A549 (cell line): ENCODE measurements around the gene CECR2. TPM values are rescaled to one million over a fixed set of nuclear protein-coding genes. Genes with fewer than 3 reads are reported as not detected.
A peak's percentile ranks its signal among the peaks of the same experiment; 100 is the strongest.

Experiments
- ATAC-seq, 2 experiments: fragments of 200-7000 bp in 1 of 2; fragments of >200 bp in 1 of 2; cut with Nextera tagmentation in 1 of 2; cut with Tn5 transposase in 1 of 2; 3 replicates each; pipeline versions ENCODE4 v1.8.0 to v1.9.1; 2018 to 2020; ENCODE audit warnings: mild to moderate bottlenecking in 1 of 2, moderate library complexity in 1 of 2
- CTCF ChIA-PET: fragments of 300-600 bp; sonication (Branson Sonifier 250); formaldehyde crosslinking; extraction: SDS; loops from one replicate; lab custom pipeline; 2021; ENCODE audit warnings: antibody characterized with exemption, inconsistent platforms; lab: Yijun Ruan, JAX
- POLR2A ChIA-PET: fragments of 350-600 bp; formaldehyde crosslinking; extraction: SDS; loops from one replicate; lab custom pipeline; 2021; ENCODE audit warnings: antibody characterized with exemption, inconsistent platforms; lab: Yijun Ruan, JAX
- DNase-seq, 2 experiments: peaks; one replicate each; pipeline versions ENCODE4 v3.0.0 to v3.0.0-alpha.2; 2011 to 2016; ENCODE audit warnings: low read depth in 1 of 2, low spot score in 1 of 2
- FAIRE-seq: peaks from 2 replicates; lab custom pipeline; 2011; peaks lifted over from hg19 to GRCh38; lab: Jason Lieb, UNC
- H3K27ac ChIP-seq, 2 experiments: fragments of >200 bp; sonication (Bioruptor Twin); formaldehyde crosslinking; 3 replicates each; pipeline ENCODE4 v1.5.1; 2016 to 2017
- H3K4me1 ChIP-seq: fragments of >200 bp; sonication (Bioruptor Twin); formaldehyde crosslinking; 3 replicates; pipeline ENCODE4 v1.6.1; 2016
- H3K4me2 ChIP-seq: fragments of >200 bp; sonication (Bioruptor Twin); formaldehyde crosslinking; 3 replicates; pipeline ENCODE4 v1.6.1; 2016
- H3K4me3 ChIP-seq: fragments of >200 bp; sonication (Bioruptor Twin); formaldehyde crosslinking; 3 replicates; pipeline ENCODE4 v1.5.1; 2016
- H3K9me3 ChIP-seq: fragments of >200 bp; sonication (Bioruptor Twin); formaldehyde crosslinking; 3 replicates; pipeline ENCODE4 v1.6.1; 2016
- BHLHE40 ChIP-seq: IDR thresholded peaks from 2 replicates; pipeline ENCODE4 v1.6.1; 2012; ENCODE audit warnings: low read depth, low read length, inconsistent platforms
- EHF ChIP-seq: fragments of 250-450 bp; sonication (Bioruptor Pico); IDR thresholded peaks from 2 replicates; pipeline ENCODE4 v1.5.0; 2020; ENCODE audit warnings: mild to moderate bottlenecking
- EP300 ChIP-seq, 2 experiments: fragments of >200 bp; sonication (Bioruptor Twin); formaldehyde crosslinking; IDR thresholded peaks; 2 replicates in 1 of 2; 3 replicates in 1 of 2; pipeline ENCODE4 v1.6.1; 2016 to 2017
- JUNB ChIP-seq: fragments of >200 bp; sonication (Bioruptor Twin); formaldehyde crosslinking; IDR thresholded peaks from 2 replicates; pipeline ENCODE4 v1.6.1; 2016
- KDM1A ChIP-seq: fragments of 200-600 bp; sonication (generic); IDR thresholded peaks from 2 replicates; pipeline ENCODE4 v1.6.1; 2016; ENCODE audit warnings: low read depth, mild to moderate bottlenecking
- KDM5A ChIP-seq: fragments of 200-600 bp; sonication (generic); IDR thresholded peaks from 2 replicates; pipeline ENCODE4 v1.6.1; 2016; ENCODE audit warnings: antibody characterized with exemption, mild to moderate bottlenecking
- MAFK ChIP-seq: fragments of 450-650 bp; IDR thresholded peaks from 2 replicates; pipeline ENCODE4 v1.6.1; 2014; ENCODE audit not compliant: partially characterized antibody
- NFE2L2 ChIP-seq: fragments of 150-350 bp; conservative IDR thresholded peaks from 2 replicates; pipeline ENCODE4 v1.6.1; 2014; ENCODE audit warnings: low read length
- NPAS2 ChIP-seq: fragments of 250-450 bp; sonication (Bioruptor Pico); IDR thresholded peaks from 2 replicates; pipeline ENCODE4 v1.8.0; 2022; ENCODE audit warnings: mild to moderate bottlenecking, moderate library complexity, borderline replicate concordance
- NR3C1 ChIP-seq: fragments of >200 bp; sonication (Bioruptor Twin); formaldehyde crosslinking; IDR thresholded peaks from 3 replicates; pipeline ENCODE4 v1.6.1; 2017
- PHF8 ChIP-seq: fragments of 200-600 bp; sonication (generic); IDR thresholded peaks from 2 replicates; pipeline ENCODE4 v1.6.1; 2016; ENCODE audit warnings: low read depth, mild to moderate bottlenecking, antibody characterized with exemption, moderate library complexity, borderline replicate concordance
- RAD21 ChIP-seq, 2 experiments: fragments of >200 bp in 1 of 2; sonication (Bioruptor Twin) in 1 of 2; formaldehyde crosslinking in 1 of 2; IDR thresholded peaks in 1 of 2; conservative IDR thresholded peaks in 1 of 2; 2 replicates in 1 of 2; 3 replicates in 1 of 2; pipeline ENCODE4 v1.6.1; 2012 to 2018; ENCODE audit warnings: inconsistent platforms in 1 of 2
- RCOR1 ChIP-seq: fragments of 150-350 bp; IDR thresholded peaks from 2 replicates; pipeline ENCODE4 v1.6.1; 2014; ENCODE audit warnings: antibody characterized with exemption, low read length, low read depth
- ZC3H11A ChIP-seq: fragments of 450-650 bp; IDR thresholded peaks from 2 replicates; pipeline ENCODE4 v1.6.1; 2014; ENCODE audit warnings: antibody characterized with exemption, mild to moderate bottlenecking
- WGBS: methylation state at CpG from one replicate; pipeline ENCODE4 v1.1.6; 2017; ENCODE audit errors: missing lambda C conversion rate; 5-methylcytosine and 5-hydroxymethylcytosine counted together
- polyA plus RNA-seq, 4 experiments: library from polyadenylated mRNA; depleted of rRNA in 3 of 4; stranded (reverse); fragments of >200 nt; fragmentation: RNase III in 1 of 4; extraction: RNeasy Plus Mini Kit Qiagen cat#74134 plus additional on column Dnase treatment in 1 of 4; gene quantifications; 2 replicates in 3 of 4; 3 replicates in 1 of 4; pipeline ENCODE4 v1.2.3, GENCODE V29; 2011 to 2017
- TF ChIP-seq, protein P1 (sequence below): fragments of >200 bp; sonication (Bioruptor Twin); formaldehyde crosslinking; IDR thresholded peaks from 3 replicates; pipeline ENCODE4 v1.6.1; 2016
- TF ChIP-seq, protein P2 (sequence below): IDR thresholded peaks from 2 replicates; pipeline ENCODE4 v1.6.1; 2012
- TF ChIP-seq, protein P3 (sequence below): fragments of >200 bp; sonication (Bioruptor Twin); formaldehyde crosslinking; IDR thresholded peaks from 2 replicates; pipeline ENCODE4 v1.6.1; 2016
- TF ChIP-seq, protein P4 (sequence below): IDR thresholded peaks from 2 replicates; pipeline ENCODE4 v1.6.1; 2012; ENCODE audit warnings: low read depth, borderline replicate concordance
- TF ChIP-seq, protein P5 (sequence below): IDR thresholded peaks from 2 replicates; pipeline ENCODE4 v1.6.1; 2012
- TF ChIP-seq, protein P6 (sequence below): fragments of 200-600 bp; sonication (generic); IDR thresholded peaks from 2 replicates; pipeline ENCODE4 v1.6.1; 2016; ENCODE audit warnings: antibody characterized with exemption, mild to moderate bottlenecking, moderate library complexity

The CECR2 gene
- polyA plus RNA-seq, 2 of the 4 experiments (the other 2 are of a cell fraction), result 0.01 to 0.06 TPM

DNA sequence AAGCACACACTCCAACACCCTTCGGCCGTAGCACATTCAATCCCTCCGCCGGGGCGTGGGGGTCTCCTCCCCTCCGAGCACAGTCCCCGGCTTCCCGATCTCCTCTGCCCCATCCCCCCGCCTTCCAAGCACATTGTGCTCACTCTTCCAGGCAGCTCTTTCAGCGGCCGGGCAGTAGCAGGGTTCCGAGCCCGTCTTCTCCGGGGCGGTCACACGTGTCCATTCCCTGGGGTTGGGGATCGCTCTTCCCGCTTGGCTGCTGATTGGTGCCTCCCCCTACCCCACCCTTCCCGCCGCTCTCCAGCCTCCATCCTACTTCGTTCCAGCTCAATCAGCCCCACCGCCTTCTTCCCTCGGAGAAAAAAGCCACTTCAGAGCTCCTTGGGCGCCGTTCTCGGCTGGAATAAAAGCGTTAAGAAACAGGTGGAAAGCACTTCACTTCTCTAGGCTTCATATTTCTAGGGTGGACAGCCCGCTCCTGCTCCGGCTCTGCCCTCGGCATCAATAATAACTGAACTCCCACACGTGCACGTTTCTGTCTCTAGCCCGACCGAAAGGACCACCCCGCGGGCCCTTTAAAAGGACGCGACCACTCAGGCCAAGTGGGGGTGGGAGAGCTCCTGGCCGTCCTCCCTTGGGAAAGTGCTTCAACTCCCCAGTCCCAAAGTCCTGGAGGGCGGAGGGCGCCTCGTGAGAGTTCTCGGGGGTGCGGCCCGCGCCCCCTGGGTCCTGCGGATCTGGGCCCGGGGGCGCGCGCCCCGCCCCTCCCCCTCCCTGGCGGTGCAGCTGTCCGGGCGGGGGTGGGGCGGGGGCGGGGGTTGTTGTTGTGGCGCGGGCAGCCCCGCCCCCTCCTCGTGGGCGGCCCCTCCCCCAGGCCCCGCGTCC is 464 bp upstream of the CECR2 start (continued):
- TF ChIP-seq RCOR1 (no peak), EHF (CRISPR knock-in tag) (no peak), RAD21 (conservative IDR thresholded peaks at IDR 0.05 in 1 of 2, IDR thresholded peaks at IDR 0.05 in 1 of 2) (no peak), PHF8 (no peak)
- TF ChIP-seq, protein P1, sequence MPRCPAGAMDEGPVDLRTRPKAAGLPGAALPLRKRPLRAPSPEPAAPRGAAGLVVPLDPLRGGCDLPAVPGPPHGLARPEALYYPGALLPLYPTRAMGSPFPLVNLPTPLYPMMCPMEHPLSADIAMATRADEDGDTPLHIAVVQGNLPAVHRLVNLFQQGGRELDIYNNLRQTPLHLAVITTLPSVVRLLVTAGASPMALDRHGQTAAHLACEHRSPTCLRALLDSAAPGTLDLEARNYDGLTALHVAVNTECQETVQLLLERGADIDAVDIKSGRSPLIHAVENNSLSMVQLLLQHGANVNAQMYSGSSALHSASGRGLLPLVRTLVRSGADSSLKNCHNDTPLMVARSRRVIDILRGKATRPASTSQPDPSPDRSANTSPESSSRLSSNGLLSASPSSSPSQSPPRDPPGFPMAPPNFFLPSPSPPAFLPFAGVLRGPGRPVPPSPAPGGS, result no peak
- TF ChIP-seq, protein P2, sequence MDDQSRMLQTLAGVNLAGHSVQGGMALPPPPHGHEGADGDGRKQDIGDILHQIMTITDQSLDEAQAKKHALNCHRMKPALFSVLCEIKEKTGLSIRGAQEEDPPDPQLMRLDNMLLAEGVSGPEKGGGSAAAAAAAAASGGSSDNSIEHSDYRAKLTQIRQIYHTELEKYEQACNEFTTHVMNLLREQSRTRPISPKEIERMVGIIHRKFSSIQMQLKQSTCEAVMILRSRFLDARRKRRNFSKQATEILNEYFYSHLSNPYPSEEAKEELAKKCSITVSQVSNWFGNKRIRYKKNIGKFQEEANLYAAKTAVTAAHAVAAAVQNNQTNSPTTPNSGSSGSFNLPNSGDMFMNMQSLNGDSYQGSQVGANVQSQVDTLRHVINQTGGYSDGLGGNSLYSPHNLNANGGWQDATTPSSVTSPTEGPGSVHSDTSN, result no peak

DNA sequence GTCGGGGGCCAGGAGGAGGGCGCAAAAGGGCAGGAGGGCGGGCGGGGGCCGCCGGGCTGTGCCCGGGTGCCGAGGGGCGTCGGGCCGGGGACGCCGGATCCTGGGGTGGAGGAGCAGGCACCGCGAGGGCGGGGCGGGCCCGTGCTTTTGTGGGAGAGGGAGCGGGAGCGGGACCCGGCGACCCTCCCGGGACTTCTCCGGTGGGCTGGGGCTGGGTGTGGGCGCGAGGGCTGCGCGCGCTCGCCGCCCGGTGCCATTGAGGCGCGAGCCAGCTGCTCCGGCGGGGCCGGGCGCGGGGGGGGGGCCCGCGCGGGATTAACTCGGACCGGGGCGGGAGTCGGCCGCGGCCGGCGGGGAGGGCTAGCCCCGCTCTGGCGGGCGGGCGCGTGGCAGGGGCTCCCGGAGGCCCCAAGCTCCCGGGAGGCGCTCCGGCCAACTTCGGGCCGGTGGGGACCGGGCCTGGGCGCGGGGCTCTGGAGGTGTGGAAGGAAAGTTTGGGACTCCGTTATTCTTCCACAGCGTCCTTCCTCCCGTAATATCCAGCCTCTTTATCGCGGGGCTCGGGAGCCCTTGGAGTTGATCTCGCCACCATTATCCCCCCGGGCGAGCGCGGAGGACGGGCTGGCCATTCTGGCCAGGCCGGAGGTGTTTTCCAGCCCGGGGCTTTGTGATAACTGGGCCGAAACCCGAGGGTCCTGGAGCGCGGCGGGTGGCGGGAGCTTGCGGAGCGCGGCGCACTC is 936 bp downstream of the CECR2 start:
- WGBS, result 16% methylated on average over 19 of the region's 88 CpGs
- H3K27ac ChIP-seq, result peak overlapping the region in 1 of 2 experiments; percentile 64; a peak in 3 of 6 replicates
- CTCF ChIA-PET, result no interaction called here
- DNase-seq (no peak), ATAC-seq (no peak), FAIRE-seq (no peak)
- no peaks in the 10 kb centered on the region for H3K9me3 ChIP-seq
- peak overlapping the region; percentile 51 for H3K4me3 ChIP-seq
- TF ChIP-seq NPAS2 (CRISPR knock-in tag), result no peak
- no peak for TF ChIP-seq NFE2L2
- TF ChIP-seq, protein P3, sequence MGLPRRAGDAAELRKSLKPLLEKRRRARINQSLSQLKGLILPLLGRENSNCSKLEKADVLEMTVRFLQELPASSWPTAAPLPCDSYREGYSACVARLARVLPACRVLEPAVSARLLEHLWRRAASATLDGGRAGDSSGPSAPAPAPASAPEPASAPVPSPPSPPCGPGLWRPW, result no peak
- no peak for TF ChIP-seq JUNB
- TF ChIP-seq BHLHE40, result no peak
- no peak for TF ChIP-seq NR3C1
- TF ChIP-seq, protein P4, sequence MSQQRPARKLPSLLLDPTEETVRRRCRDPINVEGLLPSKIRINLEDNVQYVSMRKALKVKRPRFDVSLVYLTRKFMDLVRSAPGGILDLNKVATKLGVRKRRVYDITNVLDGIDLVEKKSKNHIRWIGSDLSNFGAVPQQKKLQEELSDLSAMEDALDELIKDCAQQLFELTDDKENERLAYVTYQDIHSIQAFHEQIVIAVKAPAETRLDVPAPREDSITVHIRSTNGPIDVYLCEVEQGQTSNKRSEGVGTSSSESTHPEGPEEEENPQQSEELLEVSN, result no peak
- TF ChIP-seq EP300 (IDR thresholded peaks at IDR 0.05), result no peak
- TF ChIP-seq, protein P1, result no peak
- TF ChIP-seq ZC3H11A, result no peak
- no peak for TF ChIP-seq MAFK
- TF ChIP-seq, protein P5, sequence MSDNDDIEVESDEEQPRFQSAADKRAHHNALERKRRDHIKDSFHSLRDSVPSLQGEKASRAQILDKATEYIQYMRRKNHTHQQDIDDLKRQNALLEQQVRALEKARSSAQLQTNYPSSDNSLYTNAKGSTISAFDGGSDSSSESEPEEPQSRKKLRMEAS, result no peak
- no peak for TF ChIP-seq PHF8
- TF ChIP-seq, protein P6, sequence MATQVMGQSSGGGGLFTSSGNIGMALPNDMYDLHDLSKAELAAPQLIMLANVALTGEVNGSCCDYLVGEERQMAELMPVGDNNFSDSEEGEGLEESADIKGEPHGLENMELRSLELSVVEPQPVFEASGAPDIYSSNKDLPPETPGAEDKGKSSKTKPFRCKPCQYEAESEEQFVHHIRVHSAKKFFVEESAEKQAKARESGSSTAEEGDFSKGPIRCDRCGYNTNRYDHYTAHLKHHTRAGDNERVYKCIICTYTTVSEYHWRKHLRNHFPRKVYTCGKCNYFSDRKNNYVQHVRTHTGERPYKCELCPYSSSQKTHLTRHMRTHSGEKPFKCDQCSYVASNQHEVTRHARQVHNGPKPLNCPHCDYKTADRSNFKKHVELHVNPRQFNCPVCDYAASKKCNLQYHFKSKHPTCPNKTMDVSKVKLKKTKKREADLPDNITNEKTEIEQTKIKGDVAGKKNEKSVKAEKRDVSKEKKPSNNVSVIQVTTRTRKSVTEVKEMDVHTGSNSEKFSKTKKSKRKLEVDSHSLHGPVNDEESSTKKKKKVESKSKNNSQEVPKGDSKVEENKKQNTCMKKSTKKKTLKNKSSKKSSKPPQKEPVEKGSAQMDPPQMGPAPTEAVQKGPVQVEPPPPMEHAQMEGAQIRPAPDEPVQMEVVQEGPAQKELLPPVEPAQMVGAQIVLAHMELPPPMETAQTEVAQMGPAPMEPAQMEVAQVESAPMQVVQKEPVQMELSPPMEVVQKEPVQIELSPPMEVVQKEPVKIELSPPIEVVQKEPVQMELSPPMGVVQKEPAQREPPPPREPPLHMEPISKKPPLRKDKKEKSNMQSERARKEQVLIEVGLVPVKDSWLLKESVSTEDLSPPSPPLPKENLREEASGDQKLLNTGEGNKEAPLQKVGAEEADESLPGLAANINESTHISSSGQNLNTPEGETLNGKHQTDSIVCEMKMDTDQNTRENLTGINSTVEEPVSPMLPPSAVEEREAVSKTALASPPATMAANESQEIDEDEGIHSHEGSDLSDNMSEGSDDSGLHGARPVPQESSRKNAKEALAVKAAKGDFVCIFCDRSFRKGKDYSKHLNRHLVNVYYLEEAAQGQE, result no peak
- TF ChIP-seq KDM1A, result no peak
- no peak for TF ChIP-seq KDM5A
- TF ChIP-seq, all 56 proteins: peak for 0
- H3K4me1 ChIP-seq, result 0 out of 3 replicates have a peak, but pooled peaks cover 13% of the 10 kb centered on the region
- POLR2A ChIA-PET, result no interaction called here
- peak overlapping the region; percentile 95 for H3K4me2 ChIP-seq
